HCT116 (cell line): ENCODE data around the gene NCAPD2. TPM values are rescaled to one million over a fixed set of nuclear protein-coding genes. Genes with fewer than 3 reads are reported as not detected.

Source experiments
- ATAC-seq: fragments of 200-7000 bp; cut with Tn5 transposase; 2 replicates; pipeline ENCODE4 v1.9.1; 2020; ENCODE audit warnings: mild to moderate bottlenecking, moderate library complexity
- BruUV-seq: library from RNA; stranded (reverse); fragments of 400-500 nt; replicated peaks from 2 replicates; lab custom pipeline; 2021; lab: Mats Ljungman, UMichigan
- CTCF ChIA-PET: fragments of 300-600 bp; sonication (Branson Sonifier 250); formaldehyde crosslinking; loops from one replicate; lab custom pipeline; 2021; ENCODE audit warnings: antibody characterized with exemption; lab: Charles Lee
- POLR2A ChIA-PET: fragments of 300-600, 350-600 bp; sonication (Branson Sonifier 250); formaldehyde crosslinking; loops from one replicate; lab custom pipeline; 2021; ENCODE audit warnings: antibody characterized with exemption; lab: Charles Lee
- RAD21 ChIA-PET, 2 experiments: fragments of 300-600 bp; sonication (Branson Sonifier 250); formaldehyde crosslinking; loops; one replicate each; lab custom pipeline; 2023; ENCODE audit warnings: low total read pairs in 2 of 2; ENCODE audit not compliant: uncharacterized antibody in 2 of 2, unreplicated experiment in 2 of 2, low non-redundant PET in 1 of 2; lab: Charles Lee
- DNase-seq: peaks from one replicate; pipeline ENCODE4 v3.0.0-alpha.2; 2010; ENCODE audit warnings: low read depth, low spot score
- H2AFZ ChIP-seq: fragments of 200-600 bp; shearing (Covaris generic), sonication (generic); 2 replicates; pipeline ENCODE4 v1.6.1; 2017; ENCODE audit warnings: low read depth, mixed run types, mixed read lengths, antibody characterized with exemption, low read length; ENCODE audit not compliant: poor library complexity, severe bottlenecking
- H3K27ac ChIP-seq: 2 replicates; pipeline ENCODE4 v1.5.1; 2012; ENCODE audit warnings: low read depth, low read length
- H3K27me3 ChIP-seq: fragments of 200-600 bp; sonication (generic); 2 replicates; pipeline ENCODE4 v1.6.1; 2016; ENCODE audit warnings: mixed run types, low read length, mixed read lengths; ENCODE audit not compliant: insufficient read depth
- H3K36me3 ChIP-seq, 2 experiments: fragments of 200-500 bp in 1 of 2; fragments of 200-600 bp in 1 of 2; sonication (Bioruptor generic) in 1 of 2; sonication (generic) in 1 of 2; 2 replicates each; pipeline versions ENCODE4 v1.5.1 to v1.6.1; 2014 to 2016; ENCODE audit warnings: low read length in 2 of 2, inconsistent platforms in 1 of 2, mixed read lengths in 1 of 2, mixed run types in 1 of 2; ENCODE audit not compliant: insufficient read depth in 2 of 2, control insufficient read depth in 1 of 2
- H3K4me1 ChIP-seq, 2 experiments: fragments of 200-600 bp in 1 of 2; sonication (generic) in 1 of 2; 2 replicates each; pipeline versions ENCODE4 v1.5.1 to v1.6.1; 2012 to 2017; ENCODE audit warnings: low read length in 2 of 2, inconsistent platforms in 1 of 2, mild to moderate bottlenecking in 1 of 2, mixed read lengths in 1 of 2, mixed run types in 1 of 2, moderate library complexity in 1 of 2; ENCODE audit not compliant: insufficient read depth in 2 of 2, control insufficient read depth in 1 of 2
- H3K4me2 ChIP-seq: fragments of 200-600 bp; sonication (generic); 2 replicates; pipeline ENCODE4 v1.6.1; 2017; ENCODE audit warnings: mixed run types, low read length, mixed read lengths
- H3K4me3 ChIP-seq, 2 experiments: fragments of 200-600 bp in 1 of 2; sonication (generic) in 1 of 2; replicated peaks in 1 of 2; 2 replicates each; pipeline ENCODE4 v1.5.1; 2011 to 2016; ENCODE audit warnings: low read length in 2 of 2, control low read depth in 1 of 2, low read depth in 1 of 2, mild to moderate bottlenecking in 1 of 2, mixed read lengths in 1 of 2, mixed run types in 1 of 2
- H3K79me2 ChIP-seq: fragments of 200-600 bp; sonication (generic); 2 replicates; pipeline ENCODE4 v1.6.1; 2017; ENCODE audit warnings: mild to moderate bottlenecking, mixed run types, low read length, moderate library complexity, mixed read lengths; ENCODE audit not compliant: insufficient read depth
- H3K9ac ChIP-seq: fragments of 200-600 bp; sonication (generic); 2 replicates; pipeline ENCODE4 v1.6.1; 2016; ENCODE audit warnings: low read length, mixed read lengths
- H3K9me2 ChIP-seq: fragments of 200-600 bp; sonication (generic), shearing (Covaris generic); 2 replicates; pipeline ENCODE4 v1.6.1; 2017; ENCODE audit warnings: mixed run types, mild to moderate bottlenecking, moderate library complexity; ENCODE audit not compliant: insufficient read depth
- H3K9me3 ChIP-seq, 2 experiments: fragments of 200-500 bp in 1 of 2; fragments of 200-600 bp in 1 of 2; sonication (Bioruptor generic) in 1 of 2; sonication (generic) in 1 of 2; 2 replicates each; pipeline ENCODE4 v1.6.1; 2014 to 2017; ENCODE audit warnings: low read length in 2 of 2, mixed read lengths in 2 of 2, inconsistent platforms in 1 of 2, low read depth in 1 of 2, mild to moderate bottlenecking in 1 of 2, mixed run types in 1 of 2, moderate library complexity in 1 of 2; ENCODE audit not compliant: control insufficient read depth in 1 of 2, insufficient read depth in 1 of 2
- H4K20me1 ChIP-seq: fragments of 200-600 bp; sonication (generic), shearing (Covaris generic); 2 replicates; pipeline ENCODE4 v1.6.1; 2017; ENCODE audit warnings: mixed run types, mild to moderate bottlenecking, moderate library complexity; ENCODE audit not compliant: insufficient read depth
- ATF3 ChIP-seq: IDR thresholded peaks from 2 replicates; pipeline ENCODE4 v1.6.1; 2012
- CBX3 ChIP-seq: IDR thresholded peaks from 2 replicates; pipeline ENCODE4 v1.6.1; 2012; ENCODE audit warnings: low read depth
- CTCF ChIP-seq, 3 experiments: fragments of 200-600 bp in 1 of 3; sonication (generic) in 1 of 3; IDR thresholded peaks in 2 of 3; conservative IDR thresholded peaks in 1 of 3; 2 replicates each; pipeline ENCODE4 v1.5.1; 2012 to 2017; ENCODE audit warnings: low read depth in 2 of 3, low read length in 2 of 3, antibody characterized with exemption in 1 of 3, borderline replicate concordance in 1 of 3, control low read depth in 1 of 3, mild to moderate bottlenecking in 1 of 3, mixed read lengths in 1 of 3, mixed run types in 1 of 3, moderate library complexity in 1 of 3; ENCODE audit not compliant: insufficient read depth in 1 of 3
- EGR1 ChIP-seq: IDR thresholded peaks from 2 replicates; pipeline ENCODE4 v1.6.1; 2012; ENCODE audit warnings: low read depth
- ELF1 ChIP-seq: IDR thresholded peaks from 2 replicates; pipeline ENCODE4 v1.6.1; 2012; ENCODE audit warnings: low read depth, borderline replicate concordance
- EZH2 ChIP-seq: fragments of 200-600 bp; sonication (generic); IDR thresholded peaks from 2 replicates; pipeline ENCODE4 v1.6.1; 2017; ENCODE audit warnings: antibody characterized with exemption, mixed run types
- EZH2phosphoT487 ChIP-seq: fragments of 200-600 bp; IDR thresholded peaks from 2 replicates; pipeline ENCODE4 v1.6.1; 2018; ENCODE audit warnings: antibody characterized with exemption, borderline replicate concordance
- MAX ChIP-seq: IDR thresholded peaks from 2 replicates; pipeline ENCODE4 v1.6.1; 2012
- POLR2A ChIP-seq: IDR thresholded peaks from 2 replicates; pipeline ENCODE4 v1.7.0; 2011; ENCODE audit warnings: borderline replicate concordance; ENCODE audit not compliant: insufficient read depth, insufficient read length; ENCODE audit errors: extremely low read depth
- POLR2AphosphoS5 ChIP-seq: IDR thresholded peaks from 2 replicates; pipeline ENCODE4 v1.6.1; 2011; ENCODE audit warnings: mild to moderate bottlenecking, low read depth, low read length, moderate library complexity
- SIN3A ChIP-seq: IDR thresholded peaks from 2 replicates; pipeline ENCODE4 v1.6.1; 2012; ENCODE audit warnings: low read depth
- SP1 ChIP-seq: IDR thresholded peaks from 2 replicates; pipeline ENCODE4 v1.6.1; 2012; ENCODE audit warnings: low read depth
- SRF ChIP-seq: IDR thresholded peaks from 2 replicates; pipeline ENCODE4 v1.6.1; 2012; ENCODE audit warnings: low read depth
- TCF7L2 ChIP-seq: IDR thresholded peaks from 2 replicates; pipeline ENCODE4 v1.7.0; 2011; ENCODE audit warnings: borderline replicate concordance, inconsistent platforms; ENCODE audit not compliant: insufficient read depth, insufficient read length; ENCODE audit errors: extremely low read depth
- YY1 ChIP-seq: IDR thresholded peaks from 2 replicates; pipeline ENCODE4 v1.6.1; 2011; ENCODE audit warnings: low read length, low read depth, moderate library complexity, mild to moderate bottlenecking; ENCODE audit not compliant: insufficient replicate concordance; ENCODE audit errors: extremely low read depth
- ZBTB33 ChIP-seq: IDR thresholded peaks from 2 replicates; pipeline ENCODE4 v1.6.1; 2011; ENCODE audit warnings: mild to moderate bottlenecking, low read length, moderate library complexity; ENCODE audit not compliant: insufficient replicate concordance; ENCODE audit errors: extremely low read depth
- ZFX ChIP-seq: fragments of 450-650 bp; IDR thresholded peaks from 2 replicates; pipeline ENCODE4 v1.6.1; 2017
- ZNF274 ChIP-seq: fragments of 200-500 bp; sonication (Bioruptor generic); IDR thresholded peaks from 2 replicates; pipeline ENCODE4 v1.6.1; 2014; ENCODE audit warnings: mild to moderate bottlenecking, low read depth, low read length, inconsistent platforms
- intact Hi-C: fragments of 100-400 bp; cut with micrococcal nuclease; formaldehyde crosslinking; loops from 2 replicates; pipeline ENCODE4 v1.10.0; 2022
- total RNA-seq: library from RNA; stranded (reverse); gene quantifications from one replicate; pipeline ENCODE4 v1.2.1, GENCODE V29; 2021; ENCODE audit not compliant: unreplicated experiment

NCAPD2 gene
- total RNA-seq, 1 experiment from 2014 or later, result 177 TPM

- Histone ChIP-seq H3K36me3 (no peaks in the 10 kb centered on the region), H3K27me3 (no peaks in the 10 kb centered on the region), H3K4me2 (no peak overlapping the region), H4K20me1 (no peaks in the 10 kb centered on the region), H3K4me1 (peaks cover 0 to 15% of the 10 kb centered on the region in 2 experiments; a peak in 1 of 4 replicates)
- TF ChIP-seq SRF (no peak), SP1 (no peak), CBX3 (no peak), CTCF (IDR thresholded peaks at IDR 0.05 in 2 of 3, conservative IDR thresholded peaks at IDR 0.05 in 1 of 3; ENCODE audit: borderline replicate concordance in 1 of 3, insufficient read depth in 1 of 3, low read depth in 2 of 3, low read length in 2 of 3) (no peak), EZH2 (no peak), SIN3A (no peak), ELF1 (no peak), ATF3 (no peak), YY1 (no peak), EGR1 (no peak), ZFX (no peak), POLR2AphosphoS5 (no peak), ZNF274 (no peak), TCF7L2 (no peak), ZBTB33 (no peak), MAX (no peak), EZH2phosphoT487 (no peak), POLR2A (no peak)
- TF ChIP-seq, all 23 proteins: peak for 0
- Histone ChIP-seq H3K9me3 (no peaks in the 10 kb centered on the region), H2AFZ (no peak overlapping the region), H3K27ac (no peak overlapping the region), H3K79me2 (no peaks in the 10 kb centered on the region), H3K9me2 (no peaks in the 10 kb centered on the region), H3K4me3 (no peak overlapping the region), H3K9ac (no peak overlapping the region)
- ChIA-PET RAD21 (no interaction called here), POLR2A (no interaction called here), CTCF (no interaction called here)
- intact Hi-C loops, result no loop called here
- ATAC-seq, result no peak
- DNase-seq, result no peak
- BruUV-seq, result no TSS peak
Observed at GRCh38 chr12:6452944-6453630, 40.8 kb upstream of the NCAPD2 start.
